K562 (cell line): ENCODE data around the gene NKX6-2.

Experiments used
- FOXK1 ChIP-seq: sonication (generic); formaldehyde crosslinking; IDR thresholded peaks from 2 replicates; pipeline ENCODE4 v1.8.0; 2022; ENCODE audit warnings: missing genetic modification reagents, mild to moderate bottlenecking, borderline replicate concordance
- TBP ChIP-seq: optimal IDR thresholded peaks from 2 replicates; pipeline ENCODE3; 2011; ENCODE audit warnings: low read depth, low read length, improper control_type of control experiment
- TCF7L2 ChIP-seq: fragments of 150-350 bp; IDR thresholded peaks from 2 replicates; pipeline ENCODE4 v1.6.1; 2016; ENCODE audit warnings: low read depth, mild to moderate bottlenecking, low read length, moderate library complexity
- ZNF277 ChIP-seq: fragments of 250-450 bp; sonication (Bioruptor Pico); IDR thresholded peaks from 2 replicates; pipeline ENCODE4 v1.8.0; 2022; ENCODE audit warnings: inconsistent platforms, mild to moderate bottlenecking, moderate library complexity, borderline replicate concordance
- TF ChIP-seq, protein P1 (sequence below), 2 experiments: fragments of 450-650 bp in 1 of 2; sonication (generic) in 1 of 2; formaldehyde crosslinking in 1 of 2; IDR thresholded peaks; 2 replicates each; pipeline versions ENCODE4 v1.7.1 to v1.9.0; 2016 to 2022; ENCODE audit warnings: inconsistent platforms in 1 of 2, mild to moderate bottlenecking in 1 of 2, missing genetic modification reagents in 1 of 2

DNA sequence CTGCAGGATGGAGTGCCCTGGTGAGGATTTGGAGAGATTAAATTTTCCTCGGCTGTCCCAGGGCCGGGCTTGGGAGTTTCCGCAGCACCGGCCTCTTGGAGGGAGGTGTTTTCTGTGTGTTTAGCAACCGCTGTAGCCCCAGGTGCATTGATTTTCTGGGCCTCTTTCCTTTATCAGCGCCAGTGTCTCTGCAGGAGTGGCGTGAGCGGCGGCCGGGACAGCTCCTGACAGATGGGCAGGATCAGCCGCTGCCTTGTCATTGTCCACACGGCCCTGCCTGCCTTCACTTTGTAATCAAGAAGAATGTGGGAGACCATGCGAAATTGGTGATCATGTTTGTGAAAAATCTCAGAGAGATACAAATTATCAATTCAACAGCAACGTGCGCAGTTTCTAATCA lies 32.4 kb downstream of the NKX6-2 start:
- TF ChIP-seq FOXK1 (CRISPR knock-in tag) = no peak
- TF ChIP-seq ZNF277 (CRISPR knock-in tag) = no peak
- no peak for TF ChIP-seq TCF7L2
- TF ChIP-seq TBP = no peak
- TF ChIP-seq, protein P1, sequence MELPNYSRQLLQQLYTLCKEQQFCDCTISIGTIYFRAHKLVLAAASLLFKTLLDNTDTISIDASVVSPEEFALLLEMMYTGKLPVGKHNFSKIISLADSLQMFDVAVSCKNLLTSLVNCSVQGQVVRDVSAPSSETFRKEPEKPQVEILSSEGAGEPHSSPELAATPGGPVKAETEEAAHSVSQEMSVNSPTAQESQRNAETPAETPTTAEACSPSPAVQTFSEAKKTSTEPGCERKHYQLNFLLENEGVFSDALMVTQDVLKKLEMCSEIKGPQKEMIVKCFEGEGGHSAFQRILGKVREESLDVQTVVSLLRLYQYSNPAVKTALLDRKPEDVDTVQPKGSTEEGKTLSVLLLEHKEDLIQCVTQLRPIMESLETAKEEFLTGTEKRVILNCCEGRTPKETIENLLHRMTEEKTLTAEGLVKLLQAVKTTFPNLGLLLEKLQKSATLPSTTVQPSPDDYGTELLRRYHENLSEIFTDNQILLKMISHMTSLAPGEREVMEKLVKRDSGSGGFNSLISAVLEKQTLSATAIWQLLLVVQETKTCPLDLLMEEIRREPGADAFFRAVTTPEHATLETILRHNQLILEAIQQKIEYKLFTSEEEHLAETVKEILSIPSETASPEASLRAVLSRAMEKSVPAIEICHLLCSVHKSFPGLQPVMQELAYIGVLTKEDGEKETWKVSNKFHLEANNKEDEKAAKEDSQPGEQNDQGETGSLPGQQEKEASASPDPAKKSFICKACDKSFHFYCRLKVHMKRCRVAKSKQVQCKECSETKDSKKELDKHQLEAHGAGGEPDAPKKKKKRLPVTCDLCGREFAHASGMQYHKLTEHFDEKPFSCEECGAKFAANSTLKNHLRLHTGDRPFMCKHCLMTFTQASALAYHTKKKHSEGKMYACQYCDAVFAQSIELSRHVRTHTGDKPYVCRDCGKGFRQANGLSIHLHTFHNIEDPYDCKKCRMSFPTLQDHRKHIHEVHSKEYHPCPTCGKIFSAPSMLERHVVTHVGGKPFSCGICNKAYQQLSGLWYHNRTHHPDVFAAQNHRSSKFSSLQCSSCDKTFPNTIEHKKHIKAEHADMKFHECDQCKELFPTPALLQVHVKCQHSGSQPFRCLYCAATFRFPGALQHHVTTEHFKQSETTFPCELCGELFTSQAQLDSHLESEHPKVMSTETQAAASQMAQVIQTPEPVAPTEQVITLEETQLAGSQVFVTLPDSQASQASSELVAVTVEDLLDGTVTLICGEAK (IDR thresholded peaks at IDR 0.05) = no peak
- TF ChIP-seq, protein P1 (CRISPR knock-in tag; IDR thresholded peaks at IDR 0.05) = no peak
